Measurements from ENCODE around the gene ADAMTS1. TPM values are rescaled to one million over a fixed set of nuclear protein-coding genes. Genes with fewer than 3 reads are reported as not detected.

The ADAMTS1 gene
- total RNA-seq, 1 donor, result 243 TPM

- no peak overlapping the region for H3K4me2 ChIP-seq (ENCODE audit: insufficient read depth, low read length)
- TF ChIP-seq CTCF (IDR thresholded peaks at IDR 0.05; ENCODE audit: extremely low read depth, low read depth, low read length), result no peak
- H3K79me2 ChIP-seq (ENCODE audit: insufficient read depth, low read length), result peaks cover 25% of the 10 kb centered on the region
- peaks cover 21% of the 10 kb centered on the region for H4K20me1 ChIP-seq (ENCODE audit: insufficient read depth, low read length)
- DNase-seq (ENCODE audit: insufficient read length, low spot score, missing footprints), result no peak
- H2AFZ ChIP-seq (ENCODE audit: low read length), result no peak overlapping the region
- H3K9me3 ChIP-seq (ENCODE audit: low read depth, low read length), result no peaks in the 10 kb centered on the region
- no peak overlapping the region for H3K27ac ChIP-seq (ENCODE audit: low read depth, low read length)
- peaks cover 13% of the 10 kb centered on the region for H3K36me3 ChIP-seq (ENCODE audit: insufficient read depth, low read length)
- H3K4me3 ChIP-seq (ENCODE audit: insufficient read depth, low read length), result no peak overlapping the region
- H3K27me3 ChIP-seq (ENCODE audit: insufficient read depth, low read length), result no peaks in the 10 kb centered on the region
- H3K4me1 ChIP-seq (ENCODE audit: insufficient read depth, low read length), result peaks cover 7% of the 10 kb centered on the region
Observed at GRCh38 chr21:26847921-26848320, 2.7 kb upstream of the ADAMTS1 start.

GRCh38 chr21:26847002-26847401, 1.8 kb upstream of the ADAMTS1 start:
- H3K4me3 ChIP-seq (ENCODE audit: insufficient read depth, low read length), result peak overlapping the region; percentile 94
- no peak for TF ChIP-seq CTCF (IDR thresholded peaks at IDR 0.05; ENCODE audit: extremely low read depth, low read depth, low read length)
- DNase-seq (ENCODE audit: insufficient read length, low spot score, missing footprints), result peak; percentile 66
- H3K27me3 ChIP-seq (ENCODE audit: insufficient read depth, low read length), result no peaks in the 10 kb centered on the region
- H4K20me1 ChIP-seq (ENCODE audit: insufficient read depth, low read length), result peaks cover 30% of the 10 kb centered on the region
- peaks cover 14% of the 10 kb centered on the region for H3K4me1 ChIP-seq (ENCODE audit: insufficient read depth, low read length)
- H3K36me3 ChIP-seq (ENCODE audit: insufficient read depth, low read length), result peaks cover 22% of the 10 kb centered on the region
- peak overlapping the region; percentile 95 for H3K27ac ChIP-seq (ENCODE audit: low read depth, low read length)
- no peaks in the 10 kb centered on the region for H3K9me3 ChIP-seq (ENCODE audit: low read depth, low read length)
- peak overlapping the region; percentile 84 for H2AFZ ChIP-seq (ENCODE audit: low read length)
- peak overlapping the region; percentile 96 for H3K4me2 ChIP-seq (ENCODE audit: insufficient read depth, low read length)
- peaks cover 34% of the 10 kb centered on the region for H3K79me2 ChIP-seq (ENCODE audit: insufficient read depth, low read length)

GRCh38 chr21:26846036-26846931, 1.1 kb upstream of the ADAMTS1 start:
- peaks cover 29% of the 10 kb centered on the region for H3K36me3 ChIP-seq (ENCODE audit: insufficient read depth, low read length)
- peaks cover 20% of the 10 kb centered on the region for H3K4me1 ChIP-seq (ENCODE audit: insufficient read depth, low read length)
- H3K4me3 ChIP-seq (ENCODE audit: insufficient read depth, low read length), result peak overlapping the region; percentile 94
- H3K79me2 ChIP-seq (ENCODE audit: insufficient read depth, low read length), result peaks cover 38% of the 10 kb centered on the region
- no peaks in the 10 kb centered on the region for H3K9me3 ChIP-seq (ENCODE audit: low read depth, low read length)
- no peak for TF ChIP-seq CTCF (IDR thresholded peaks at IDR 0.05; ENCODE audit: extremely low read depth, low read depth, low read length)
- peak overlapping the region; percentile 95 for H3K27ac ChIP-seq (ENCODE audit: low read depth, low read length)
- no peaks in the 10 kb centered on the region for H3K27me3 ChIP-seq (ENCODE audit: insufficient read depth, low read length)
- peaks cover 36% of the 10 kb centered on the region for H4K20me1 ChIP-seq (ENCODE audit: insufficient read depth, low read length)
- peak overlapping the region; percentile 96 for H3K4me2 ChIP-seq (ENCODE audit: insufficient read depth, low read length)
- peak overlapping the region; percentile 84 for H2AFZ ChIP-seq (ENCODE audit: low read length)
- peak; percentile 92 for DNase-seq (ENCODE audit: insufficient read length, low spot score, missing footprints)

- peak overlapping the region; percentile 95 for H3K27ac ChIP-seq (ENCODE audit: low read depth, low read length)
- peaks cover 24% of the 10 kb centered on the region for H3K4me1 ChIP-seq (ENCODE audit: insufficient read depth, low read length)
- peaks cover 42% of the 10 kb centered on the region for H3K79me2 ChIP-seq (ENCODE audit: insufficient read depth, low read length)
- H3K27me3 ChIP-seq (ENCODE audit: insufficient read depth, low read length), result no peaks in the 10 kb centered on the region
- no peak for TF ChIP-seq CTCF (IDR thresholded peaks at IDR 0.05; ENCODE audit: extremely low read depth, low read depth, low read length)
- peak overlapping the region; percentile 94 for H3K4me3 ChIP-seq (ENCODE audit: insufficient read depth, low read length)
- peaks cover 42% of the 10 kb centered on the region for H4K20me1 ChIP-seq (ENCODE audit: insufficient read depth, low read length)
- H3K9me3 ChIP-seq (ENCODE audit: low read depth, low read length), result no peaks in the 10 kb centered on the region
- peak overlapping the region; percentile 84 for H2AFZ ChIP-seq (ENCODE audit: low read length)
- peak overlapping the region; percentile 96 for H3K4me2 ChIP-seq (ENCODE audit: insufficient read depth, low read length)
- H3K36me3 ChIP-seq (ENCODE audit: insufficient read depth, low read length), result peaks cover 35% of the 10 kb centered on the region
- peak; percentile 90 for DNase-seq (ENCODE audit: insufficient read length, low spot score, missing footprints)
Observed at GRCh38 chr21:26845759-26846035, 488 bp upstream of the ADAMTS1 start.
